Measurements from ENCODE around the gene PF4V1. TPM values are rescaled to one million over a fixed set of nuclear protein-coding genes. Genes with fewer than 3 reads are reported as not detected.
A peak's percentile ranks its signal among the peaks of the same experiment; 100 is the strongest.

PF4V1 gene
- total and polyA plus RNA-seq, 2 of the 13 experiments (the other 11 are each of a cell fraction or from before 2014, with no cell fraction given), result not detected

DNA sequence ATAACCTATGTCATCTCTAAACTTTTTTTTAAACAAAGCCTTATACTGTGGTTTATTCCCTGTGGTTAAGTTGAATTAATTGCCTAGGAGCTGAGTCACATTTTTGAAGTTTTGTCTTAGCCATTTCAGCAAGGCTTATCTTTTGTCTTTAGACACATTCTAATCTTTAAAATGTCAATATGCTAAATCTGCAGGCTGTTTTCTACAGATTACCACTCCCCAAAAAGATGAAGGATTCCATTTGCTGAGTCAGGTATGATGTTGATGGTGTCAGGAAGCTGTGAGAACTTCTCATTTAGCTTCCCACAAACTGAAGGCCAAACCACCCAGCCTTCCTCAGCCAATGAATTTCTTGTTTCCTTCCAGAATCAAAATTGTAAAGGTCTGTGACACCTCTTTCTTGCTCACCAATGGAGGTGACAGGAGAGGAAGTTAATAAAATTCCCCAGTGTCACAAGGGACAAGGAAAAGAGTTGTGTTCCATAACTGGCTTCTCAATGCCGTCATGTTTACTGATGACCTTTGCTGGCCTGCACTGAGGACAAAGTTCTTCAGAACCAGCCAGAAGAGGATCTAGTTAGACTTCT is 20.4 kb upstream of the PF4V1 start:
- H3K79me2 ChIP-seq (ENCODE audit: insufficient read depth, low read length), result no peaks in the 10 kb centered on the region
- no peak overlapping the region for H3K4me2 ChIP-seq (ENCODE audit: low read depth, low read length)
- CTCF ChIA-PET (ENCODE audit: low intra/inter-chr PET ratio, low total read pairs), result no interaction called here
- H3K27ac ChIP-seq (ENCODE audit: extremely low read length, insufficient read depth, low read length), result no peak overlapping the region
- no peak overlapping the region for H3K9ac ChIP-seq (ENCODE audit: insufficient read depth, low read depth, low read length)
- FAIRE-seq, result no peak
- H2AFZ ChIP-seq (ENCODE audit: low read length), result no peak overlapping the region
- no peaks in the 10 kb centered on the region for H3K36me3 ChIP-seq (replicated peaks in 1 of 2; ENCODE audit: control insufficient read depth in 1 of 2, insufficient read depth in 2 of 2, low read length in 2 of 2)
- TF ChIP-seq ZNF644 (CRISPR knock-in tag; IDR thresholded peaks at IDR 0.05; ENCODE audit: low read depth) (0 out of 2 replicates have a peak, but pooled peaks have one; percentile 14), DNMT1 (CRISPR knock-in tag; IDR thresholded peaks at IDR 0.05) (no peak), MAFK (conservative IDR thresholded peaks at IDR 0.05 in 1 of 2, IDR thresholded peaks at IDR 0.05 in 1 of 2; ENCODE audit: low read length in 2 of 2) (peak in 1 of 2 experiments; percentile 45; a peak in 1 of 4 replicates), ADNP (CRISPR knock-in tag; IDR thresholded peaks at IDR 0.05) (no peak), HNF4A (CRISPR knock-in tag; IDR thresholded peaks at IDR 0.05) (peak; percentile 32; the same call in 1 of the 2 replicates), ZFP36L2 (CRISPR knock-in tag; IDR thresholded peaks at IDR 0.05) (no peak), MAFF (IDR thresholded peaks at IDR 0.05; ENCODE audit: low read depth, low read length) (0 out of 2 replicates have a peak, but pooled peaks have one; percentile 36), ATAD3A (CRISPR knock-in tag; IDR thresholded peaks at IDR 0.05) (no peak), GABPA (IDR thresholded peaks at IDR 0.05; ENCODE audit: low read depth, low read length) (no peak), GABPA (CRISPR knock-in tag; IDR thresholded peaks at IDR 0.05; ENCODE audit: low read depth) (no peak)
- TF ChIP-seq, protein P1, sequence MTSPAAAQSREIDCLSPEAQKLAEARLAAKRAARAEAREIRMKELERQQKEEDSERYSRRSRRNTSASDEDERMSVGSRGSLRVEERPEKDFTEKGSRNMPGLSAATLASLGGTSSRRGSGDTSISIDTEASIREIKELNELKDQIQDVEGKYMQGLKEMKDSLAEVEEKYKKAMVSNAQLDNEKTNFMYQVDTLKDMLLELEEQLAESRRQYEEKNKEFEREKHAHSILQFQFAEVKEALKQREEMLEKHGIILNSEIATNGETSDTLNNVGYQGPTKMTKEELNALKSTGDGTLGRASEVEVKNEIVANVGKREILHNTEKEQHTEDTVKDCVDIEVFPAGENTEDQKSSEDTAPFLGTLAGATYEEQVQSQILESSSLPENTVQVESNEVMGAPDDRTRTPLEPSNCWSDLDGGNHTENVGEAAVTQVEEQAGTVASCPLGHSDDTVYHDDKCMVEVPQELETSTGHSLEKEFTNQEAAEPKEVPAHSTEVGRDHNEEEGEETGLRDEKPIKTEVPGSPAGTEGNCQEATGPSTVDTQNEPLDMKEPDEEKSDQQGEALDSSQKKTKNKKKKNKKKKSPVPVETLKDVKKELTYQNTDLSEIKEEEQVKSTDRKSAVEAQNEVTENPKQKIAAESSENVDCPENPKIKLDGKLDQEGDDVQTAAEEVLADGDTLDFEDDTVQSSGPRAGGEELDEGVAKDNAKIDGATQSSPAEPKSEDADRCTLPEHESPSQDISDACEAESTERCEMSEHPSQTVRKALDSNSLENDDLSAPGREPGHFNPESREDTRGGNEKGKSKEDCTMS (CRISPR knock-in tag; conservative IDR thresholded peaks at IDR 0.05), result no peak
- H3K9me3 ChIP-seq (ENCODE audit: low read length), result no peaks in the 10 kb centered on the region
- H3K4me3 ChIP-seq (replicated peaks in 1 of 3; ENCODE audit: insufficient read depth in 1 of 3, low read depth in 2 of 3, low read length in 3 of 3), result no peak overlapping the region
- no peaks in the 10 kb centered on the region for H4K20me1 ChIP-seq (ENCODE audit: insufficient read depth, low read length)
- WGBS (ENCODE audit: low lambda C conversion rate), result 0% methylated on average over 1 of the region's 1 CpG
- ATAC-seq, result peak; percentile 40; the same call in 2 of the 3 replicates
- POLR2A ChIA-PET, result no interaction called here
- in situ Hi-C loops (cut with HindIII; ENCODE audit: extremely low pct_ligation_motif_present, low pct_unique_long_range_greater_than_20kb) (no loop called here), intact Hi-C loops (cut with micrococcal nuclease; ENCODE audit: unreplicated experiment) (no loop called here)
- DNase-seq (ENCODE audit: low spot score), result no peak
- no TSS peak for BruUV-seq (replicated peaks)
- H3K4me1 ChIP-seq (ENCODE audit: insufficient read depth, low read length), result peaks cover 8% of the 10 kb centered on the region; the same call in 1 of the 2 replicates
- peaks cover 0 to 5% of the 10 kb centered on the region in 2 experiments; a peak in 1 of 5 replicates for H3K27me3 ChIP-seq (ENCODE audit: control insufficient read depth in 1 of 2, insufficient read depth in 2 of 2, low read length in 2 of 2)
